WI38 (cell line): ENCODE measurements around the gene SLC37A4.
A peak's percentile ranks its signal among the peaks of the same experiment; 100 is the strongest.

Experiments
- H3K4me3 ChIP-seq: 2 replicates; pipeline ENCODE4 v1.5.1; 2011; ENCODE audit warnings: low read depth, mild to moderate bottlenecking, control low read depth, low read length
- TF ChIP-seq, protein P1 (sequence below): IDR thresholded peaks from 2 replicates; pipeline ENCODE4 v1.5.1; 2012; ENCODE audit warnings: low read depth, mild to moderate bottlenecking, control low read depth, low read length

SLC37A4 gene

DNA sequence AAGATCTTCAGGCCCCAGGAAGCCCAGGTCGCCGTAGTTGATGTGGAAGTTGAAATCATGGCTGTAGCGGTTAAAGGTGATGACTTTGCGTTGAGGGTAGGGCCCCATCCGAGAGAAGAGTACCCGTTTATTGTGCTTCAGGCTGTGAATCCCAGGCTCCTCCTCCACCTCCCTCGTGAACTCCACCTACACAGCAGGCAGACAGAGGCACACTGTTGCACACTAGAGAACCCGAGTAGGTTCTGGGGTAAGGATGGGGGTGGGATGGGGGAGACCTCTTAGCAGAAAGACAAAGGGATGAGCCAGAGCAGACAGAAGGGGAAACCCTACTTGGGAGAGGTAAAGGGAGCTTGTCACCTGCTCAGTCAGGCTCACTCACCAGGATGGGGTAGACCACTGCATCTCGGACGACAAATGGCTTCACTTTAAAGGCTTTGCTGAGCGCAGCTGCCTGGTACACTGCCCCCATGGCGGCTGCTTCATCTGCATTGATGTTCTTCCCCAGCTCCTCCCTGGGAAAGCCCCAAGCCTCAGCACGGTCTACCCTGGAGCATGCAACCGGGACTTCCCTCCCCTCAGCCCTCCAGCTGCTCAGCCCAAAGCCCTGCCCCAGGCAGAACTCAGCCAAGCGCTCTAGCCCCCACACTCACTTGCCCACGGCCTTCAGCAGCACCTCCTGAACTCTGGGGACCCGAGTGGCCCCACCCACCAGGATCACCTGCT is 20.9 kb upstream of the SLC37A4 start:
- no peak overlapping the region for H3K4me3 ChIP-seq
- TF ChIP-seq, protein P1, sequence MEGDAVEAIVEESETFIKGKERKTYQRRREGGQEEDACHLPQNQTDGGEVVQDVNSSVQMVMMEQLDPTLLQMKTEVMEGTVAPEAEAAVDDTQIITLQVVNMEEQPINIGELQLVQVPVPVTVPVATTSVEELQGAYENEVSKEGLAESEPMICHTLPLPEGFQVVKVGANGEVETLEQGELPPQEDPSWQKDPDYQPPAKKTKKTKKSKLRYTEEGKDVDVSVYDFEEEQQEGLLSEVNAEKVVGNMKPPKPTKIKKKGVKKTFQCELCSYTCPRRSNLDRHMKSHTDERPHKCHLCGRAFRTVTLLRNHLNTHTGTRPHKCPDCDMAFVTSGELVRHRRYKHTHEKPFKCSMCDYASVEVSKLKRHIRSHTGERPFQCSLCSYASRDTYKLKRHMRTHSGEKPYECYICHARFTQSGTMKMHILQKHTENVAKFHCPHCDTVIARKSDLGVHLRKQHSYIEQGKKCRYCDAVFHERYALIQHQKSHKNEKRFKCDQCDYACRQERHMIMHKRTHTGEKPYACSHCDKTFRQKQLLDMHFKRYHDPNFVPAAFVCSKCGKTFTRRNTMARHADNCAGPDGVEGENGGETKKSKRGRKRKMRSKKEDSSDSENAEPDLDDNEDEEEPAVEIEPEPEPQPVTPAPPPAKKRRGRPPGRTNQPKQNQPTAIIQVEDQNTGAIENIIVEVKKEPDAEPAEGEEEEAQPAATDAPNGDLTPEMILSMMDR, result no peak

DNA sequence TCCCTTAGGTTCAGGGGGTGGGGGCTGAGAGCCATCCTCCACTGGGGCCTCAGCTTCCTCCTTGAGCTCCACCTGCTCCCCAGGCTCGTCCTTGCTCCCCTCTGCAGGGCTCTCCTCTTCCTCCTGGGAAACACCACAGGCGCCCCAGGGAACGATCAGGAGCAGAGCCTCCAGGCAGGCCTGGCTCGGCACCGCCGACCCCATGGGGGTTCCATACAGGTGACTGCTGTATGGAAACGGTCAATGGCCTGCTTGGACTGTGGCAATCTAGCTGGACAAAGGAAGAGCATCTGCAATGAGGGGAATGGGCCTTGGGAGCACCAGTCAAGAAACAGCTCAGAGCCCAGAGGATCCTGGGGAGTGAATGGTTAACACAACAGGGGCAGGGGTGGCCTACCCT is 18.4 kb upstream of the SLC37A4 start:
- H3K4me3 ChIP-seq, result no peak overlapping the region
- TF ChIP-seq, protein P1, result no peak

DNA sequence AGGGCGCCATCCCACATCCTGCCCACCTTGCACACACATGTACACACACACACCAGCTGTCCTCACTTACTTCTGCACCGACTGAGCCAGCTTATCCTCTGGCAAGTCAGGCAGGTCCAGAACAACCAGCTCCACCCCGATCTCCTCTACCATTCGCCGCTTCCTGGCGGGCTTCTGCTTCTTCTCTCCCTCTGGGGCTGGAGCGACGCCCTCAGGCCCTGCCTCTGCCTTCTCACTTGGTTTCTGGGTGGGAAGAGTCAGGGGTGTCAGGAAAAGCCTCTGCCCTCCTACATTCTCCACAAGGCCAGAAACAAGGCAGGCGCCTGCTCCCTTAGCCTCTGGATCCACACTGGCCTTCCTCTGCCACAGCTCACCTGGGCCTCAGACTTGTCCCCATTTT is 18.0 kb upstream of the SLC37A4 start:
- TF ChIP-seq, protein P1, result no peak
- no peak overlapping the region for H3K4me3 ChIP-seq

DNA sequence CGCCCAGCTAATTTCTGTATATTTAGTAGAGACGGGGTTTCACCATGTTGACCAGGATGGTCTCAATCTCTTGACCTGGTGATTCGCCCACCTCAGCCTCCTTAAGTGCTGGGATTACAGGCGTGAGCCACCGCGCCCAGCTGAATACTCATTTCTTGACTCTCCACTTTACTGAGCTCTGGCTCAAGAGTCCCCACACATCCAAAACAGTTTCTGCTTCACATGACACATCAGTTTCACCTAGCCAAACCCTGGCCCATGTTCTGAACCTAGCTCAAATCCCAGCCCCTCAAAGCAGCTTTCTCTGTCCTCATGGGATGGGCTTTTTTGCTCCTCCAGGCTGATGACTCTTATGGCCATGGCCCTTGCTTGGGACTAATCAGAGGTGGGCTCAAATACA is 16.5 kb upstream of the SLC37A4 start:
- no peak overlapping the region for H3K4me3 ChIP-seq
- TF ChIP-seq, protein P1, result no peak

DNA sequence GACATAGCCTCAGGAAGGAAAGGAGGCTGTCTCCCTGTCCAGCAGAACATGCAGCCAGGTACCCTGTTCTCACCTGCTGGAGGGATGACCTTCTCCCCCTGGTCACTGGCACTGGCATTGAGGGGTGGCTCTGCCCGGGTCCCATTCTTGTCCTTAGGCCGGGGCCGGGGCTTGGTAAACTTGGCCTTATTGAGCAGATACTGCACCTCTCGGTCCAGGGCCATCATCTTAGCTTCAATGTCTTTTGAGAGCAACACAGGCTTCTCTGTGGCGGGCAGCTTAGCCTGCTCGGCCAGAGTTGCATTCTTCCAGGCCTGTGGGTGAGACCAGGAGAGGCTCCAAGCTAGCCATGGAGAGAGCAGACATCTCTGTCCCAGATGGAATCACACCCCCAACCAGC is 15.8 kb upstream of the SLC37A4 start:
- TF ChIP-seq, protein P1, result no peak
- H3K4me3 ChIP-seq, result no peak overlapping the region

DNA sequence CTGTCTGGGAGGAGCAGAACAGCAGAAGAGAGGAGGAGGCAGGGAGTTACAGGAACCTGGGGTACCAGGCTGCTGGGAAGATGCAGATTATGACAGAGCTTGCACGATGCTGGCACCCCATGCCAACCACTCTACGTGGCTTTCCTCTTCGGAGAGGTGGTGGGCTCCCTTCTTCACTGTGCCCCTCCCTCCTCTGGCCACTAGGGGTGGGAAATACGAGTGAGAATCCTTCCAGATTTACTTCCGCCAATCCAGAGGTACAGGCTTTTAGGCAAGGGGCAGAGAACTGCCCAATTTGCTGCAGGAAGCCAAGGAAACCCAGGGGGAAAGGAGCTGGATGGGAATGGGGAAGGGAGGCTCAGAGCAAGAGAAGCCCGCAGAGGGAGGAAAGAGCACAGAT is 14.0 kb upstream of the SLC37A4 start:
- no peak overlapping the region for H3K4me3 ChIP-seq
- TF ChIP-seq, protein P1, result 0 out of 2 replicates have a peak, but pooled peaks have one; percentile 16

DNA sequence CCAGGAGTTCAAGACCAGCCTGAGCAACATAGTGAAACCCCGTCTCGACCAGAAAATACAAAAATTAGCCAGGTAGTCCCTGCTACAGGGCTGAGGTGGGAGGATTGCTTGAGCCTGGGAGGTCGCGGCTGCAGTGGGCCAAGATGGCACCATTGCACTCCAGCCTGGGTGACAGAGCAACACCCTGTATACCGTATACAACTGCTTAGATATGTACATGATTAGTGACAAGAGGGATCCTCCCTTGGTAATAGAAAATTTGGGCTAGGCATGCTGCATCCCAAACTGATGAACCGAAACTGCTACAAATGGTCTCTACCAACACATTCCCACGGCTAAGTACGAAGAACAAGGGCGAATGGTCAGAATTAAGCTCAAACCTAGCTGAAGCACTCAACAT is 12.2 kb upstream of the SLC37A4 start:
- TF ChIP-seq, protein P1, result no peak
- no peak overlapping the region for H3K4me3 ChIP-seq
